Gastroesophageal sphincter (tissue), 3 donors: Measurements from ENCODE around the gene RNF111.

Source experiments
- EP300 ChIP-seq: sonication (generic); formaldehyde crosslinking; IDR thresholded peaks from one replicate; pipeline ENCODE4 v1.6.1; 2017; ENCODE audit warnings: antibody characterized with exemption, mild to moderate bottlenecking
- POLR2A ChIP-seq, 2 donors: fragments of 450-650 bp; IDR thresholded peaks; one replicate each; pipeline ENCODE4 v1.6.1; 2017; ENCODE audit warnings: antibody characterized with exemption in 2 of 2, mild to moderate bottlenecking in 2 of 2, moderate library complexity in 1 of 2
- POLR2AphosphoS5 ChIP-seq: sonication (generic); formaldehyde crosslinking; IDR thresholded peaks from one replicate; pipeline ENCODE4 v1.6.1; 2017; ENCODE audit warnings: antibody characterized with exemption
- TF ChIP-seq, protein P1 (sequence below), 4 experiments: fragments of 200-600 bp in 2 of 4; fragments of 450-650 bp in 2 of 4; sonication (generic) in 1 of 4; IDR thresholded peaks; one replicate each; pipeline ENCODE4 v1.5.1; 2017 to 2019; ENCODE audit warnings: antibody characterized with exemption in 4 of 4, mild to moderate bottlenecking in 2 of 4, moderate library complexity in 2 of 4

DNA sequence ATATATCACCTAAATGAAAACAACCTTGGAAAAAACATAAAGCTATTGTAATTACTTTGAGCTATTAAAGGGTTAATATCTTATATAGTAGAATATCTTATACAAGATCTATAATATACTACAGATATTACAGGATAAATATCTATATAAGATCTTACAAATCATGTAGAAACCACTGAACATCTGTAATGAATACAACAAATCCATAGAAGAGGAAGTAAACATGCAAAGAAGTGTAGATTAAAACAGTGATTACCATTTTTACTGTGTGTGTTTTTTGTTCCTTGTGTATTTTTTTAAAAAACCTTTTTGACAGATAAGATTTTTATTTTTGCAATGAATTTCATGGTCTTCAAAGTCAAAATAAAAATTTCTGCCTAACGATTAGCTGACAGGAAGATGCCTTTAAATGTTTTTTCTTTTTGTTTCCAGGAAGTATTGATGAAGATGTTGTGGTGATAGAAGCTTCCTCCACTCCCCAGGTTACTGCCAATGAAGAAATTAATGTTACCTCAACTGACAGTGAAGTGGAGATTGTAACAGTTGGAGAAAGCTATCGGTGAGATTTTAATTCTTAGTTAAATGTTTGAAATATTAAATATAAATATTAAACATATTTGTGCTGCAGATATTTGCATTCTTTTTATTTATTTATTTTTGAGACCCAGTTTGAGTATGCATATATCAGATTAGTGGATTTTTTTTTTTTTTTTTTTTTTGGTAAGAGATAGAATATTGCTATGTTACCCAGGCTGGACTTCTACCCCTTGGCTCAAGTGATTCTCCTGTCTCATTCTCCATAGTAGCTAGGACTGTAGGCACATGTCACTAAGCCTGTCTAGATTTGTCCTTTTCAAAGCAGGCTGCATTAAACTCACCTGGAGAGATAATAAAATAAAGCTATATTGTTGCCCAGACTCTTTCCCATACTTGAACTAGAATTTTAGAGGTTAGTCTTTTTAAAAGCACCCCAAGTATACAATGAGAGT, 64.7 kb downstream of the RNF111 start:
- TF ChIP-seq POLR2A (IDR thresholded peaks at IDR 0.05), result no peak
- TF ChIP-seq, protein P1, sequence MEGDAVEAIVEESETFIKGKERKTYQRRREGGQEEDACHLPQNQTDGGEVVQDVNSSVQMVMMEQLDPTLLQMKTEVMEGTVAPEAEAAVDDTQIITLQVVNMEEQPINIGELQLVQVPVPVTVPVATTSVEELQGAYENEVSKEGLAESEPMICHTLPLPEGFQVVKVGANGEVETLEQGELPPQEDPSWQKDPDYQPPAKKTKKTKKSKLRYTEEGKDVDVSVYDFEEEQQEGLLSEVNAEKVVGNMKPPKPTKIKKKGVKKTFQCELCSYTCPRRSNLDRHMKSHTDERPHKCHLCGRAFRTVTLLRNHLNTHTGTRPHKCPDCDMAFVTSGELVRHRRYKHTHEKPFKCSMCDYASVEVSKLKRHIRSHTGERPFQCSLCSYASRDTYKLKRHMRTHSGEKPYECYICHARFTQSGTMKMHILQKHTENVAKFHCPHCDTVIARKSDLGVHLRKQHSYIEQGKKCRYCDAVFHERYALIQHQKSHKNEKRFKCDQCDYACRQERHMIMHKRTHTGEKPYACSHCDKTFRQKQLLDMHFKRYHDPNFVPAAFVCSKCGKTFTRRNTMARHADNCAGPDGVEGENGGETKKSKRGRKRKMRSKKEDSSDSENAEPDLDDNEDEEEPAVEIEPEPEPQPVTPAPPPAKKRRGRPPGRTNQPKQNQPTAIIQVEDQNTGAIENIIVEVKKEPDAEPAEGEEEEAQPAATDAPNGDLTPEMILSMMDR (IDR thresholded peaks at IDR 0.05), result no peak
- no peak for TF ChIP-seq POLR2AphosphoS5
- TF ChIP-seq EP300, result no peak
